ENCODE measurements around the gene TLNRD1.

Gene TLNRD1

GRCh38 chr15:81029414-81030300 is 28.9 kb downstream of the TLNRD1 start:
- DNase-seq (ENCODE audit: low read depth): no peak

- DNase-seq (ENCODE audit: low read depth): no peak
Measured at GRCh38 chr15:81030301-81030750, 29.6 kb downstream of the TLNRD1 start.

- no peak for DNase-seq (ENCODE audit: low read depth)
Measured at GRCh38 chr15:81031203-81031602, 30.5 kb downstream of the TLNRD1 start.

- no peak for DNase-seq (ENCODE audit: low read depth)
Measured at GRCh38 chr15:81032355-81032754, 31.6 kb downstream of the TLNRD1 start.

GRCh38 chr15:81032818-81033217 is 32.1 kb downstream of the TLNRD1 start:
- no peak for DNase-seq (ENCODE audit: low read depth)

- no peak for DNase-seq (ENCODE audit: low read depth)
Measured at GRCh38 chr15:81033508-81033907, 32.8 kb downstream of the TLNRD1 start.

GRCh38 chr15:81037952-81038743 is 37.4 kb downstream of the TLNRD1 start:
- DNase-seq (ENCODE audit: low read depth): no peak

GRCh38 chr15:81038975-81039607 is 38.4 kb downstream of the TLNRD1 start:
- DNase-seq (ENCODE audit: low read depth): no peak

GRCh38 chr15:81040757-81041156 is 40.0 kb downstream of the TLNRD1 start:
- DNase-seq (ENCODE audit: low read depth): no peak

GRCh38 chr15:81043281-81043934 is 42.7 kb downstream of the TLNRD1 start:
- DNase-seq (ENCODE audit: low read depth): no peak

- DNase-seq (ENCODE audit: low read depth): no peak
Measured at GRCh38 chr15:81043935-81044575, 43.3 kb downstream of the TLNRD1 start.

GRCh38 chr15:81046290-81046689 is 45.6 kb downstream of the TLNRD1 start:
- DNase-seq (ENCODE audit: low read depth): no peak

- no peak for DNase-seq (ENCODE audit: low read depth)
Measured at GRCh38 chr15:81047928-81048327, 47.2 kb downstream of the TLNRD1 start.

GRCh38 chr15:81049835-81050234 is 49.1 kb downstream of the TLNRD1 start:
- no peak for DNase-seq (ENCODE audit: low read depth)

GRCh38 chr15:81050259-81050658 is 49.5 kb downstream of the TLNRD1 start:
- DNase-seq (ENCODE audit: low read depth): no peak

GRCh38 chr15:81050805-81051204 is 50.1 kb downstream of the TLNRD1 start:
- no peak for DNase-seq (ENCODE audit: low read depth)

GRCh38 chr15:81052046-81052445 is 51.3 kb downstream of the TLNRD1 start:
- DNase-seq (ENCODE audit: low read depth): no peak

- no peak for DNase-seq (ENCODE audit: low read depth)
Measured at GRCh38 chr15:81053621-81054020, 52.9 kb downstream of the TLNRD1 start.

GRCh38 chr15:81054236-81054635 is 53.5 kb downstream of the TLNRD1 start:
- DNase-seq (ENCODE audit: low read depth): no peak
